Lung microvascular endothelial cell (primary cell): ENCODE measurements around the gene NMU. TPM values are rescaled to one million over a fixed set of nuclear protein-coding genes. Genes with fewer than 3 reads are reported as not detected.
"Not testable (repeated sequence)": the region's sequence is repeated elsewhere in the genome, so short reads cannot be mapped to it uniquely, and the experiment has no call there.

Experiments
- DNase-seq, 2 donors: peaks; one replicate each; pipeline versions ENCODE4 v3.0.0 to v3.0.0-alpha.2; 2010; ENCODE audit warnings: low read depth in 2 of 2
- total RNA-seq: library from RNA; depleted of rRNA; stranded (reverse); fragments of >200 nt; gene quantifications from 2 replicates; pipeline ENCODE4 v1.2.1, GENCODE V29; 2014

The NMU gene
- total RNA-seq, 1 donor from 2014 or later = not detected

DNA sequence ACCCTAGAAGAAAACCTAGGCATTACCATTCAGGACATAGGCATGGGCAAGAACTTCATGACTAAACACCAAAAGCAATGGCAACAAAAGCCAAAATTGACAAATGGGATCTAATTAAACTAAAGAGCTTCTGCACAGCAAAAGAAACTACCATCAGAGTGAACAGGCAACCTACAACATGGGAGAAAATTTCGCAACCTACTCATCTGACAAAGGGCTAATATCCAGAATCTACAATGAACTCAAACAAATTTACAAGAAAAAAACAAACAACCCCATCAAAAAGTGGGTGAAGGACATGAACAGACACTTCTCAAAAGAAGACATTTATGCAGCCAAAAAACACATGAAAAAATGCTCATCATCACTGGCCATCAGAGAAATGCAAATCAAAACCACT, 12.0 kb downstream of the NMU start:
- not testable (repeated sequence) for DNase-seq

DNA sequence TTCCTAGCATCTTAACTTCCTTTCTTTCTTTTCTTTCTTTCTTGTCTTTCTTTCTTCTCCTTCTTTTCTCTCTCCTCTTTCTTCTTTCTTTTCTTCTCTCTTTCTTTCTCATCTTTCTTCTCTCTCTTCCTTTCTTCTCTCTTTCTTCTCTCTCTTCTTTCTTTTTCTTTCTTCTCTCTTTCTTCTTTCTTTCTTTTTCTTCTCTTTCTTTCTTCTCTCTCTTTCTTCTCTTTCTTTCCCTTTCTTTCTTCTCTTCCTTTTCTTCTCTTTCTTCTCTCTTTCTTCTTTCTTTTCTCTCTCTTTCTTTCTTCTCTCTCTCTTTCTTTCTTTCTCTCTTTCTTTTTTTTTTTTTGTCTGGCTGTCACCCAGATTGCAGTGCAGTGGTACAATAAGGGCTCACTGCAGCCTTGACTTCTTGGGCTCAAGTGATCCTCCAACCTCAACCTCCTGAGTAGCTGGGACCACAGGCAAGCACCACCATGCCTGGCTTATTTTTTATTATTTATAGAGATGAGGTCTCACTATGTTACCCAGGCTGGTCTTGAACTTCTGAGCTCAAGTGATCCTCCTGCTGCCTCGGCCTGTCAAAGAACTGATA, 17.5 kb downstream of the NMU start:
- no peak for DNase-seq

DNA sequence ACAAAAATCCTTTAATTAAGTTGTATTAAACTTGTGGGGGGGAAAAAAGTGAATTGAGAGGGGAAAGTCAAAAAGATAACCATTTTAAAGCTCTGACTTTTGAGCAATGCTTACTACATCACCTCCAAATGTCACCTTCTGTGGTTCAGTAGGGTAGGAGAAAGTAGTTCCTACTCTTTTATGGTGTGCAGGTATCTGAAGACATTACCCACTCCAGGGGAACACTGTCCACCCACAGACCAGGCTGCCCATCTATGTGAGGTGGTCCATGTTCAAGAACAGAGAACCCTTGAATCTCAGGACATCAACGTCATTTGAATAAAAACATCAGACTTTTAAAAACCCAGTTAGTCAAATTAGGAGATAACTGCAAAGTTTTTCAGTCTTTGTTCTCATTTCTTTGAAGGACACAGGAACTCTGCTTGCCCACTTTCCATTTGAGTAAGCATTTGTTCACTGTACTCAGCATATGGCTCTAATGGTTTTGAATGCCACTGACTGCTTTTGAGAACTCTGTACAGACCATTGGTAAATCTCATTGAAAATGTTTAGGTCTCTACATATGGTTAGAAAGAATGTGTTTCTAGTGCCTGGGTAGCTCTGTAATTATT, 18.4 kb downstream of the NMU start:
- DNase-seq = no peak

DNA sequence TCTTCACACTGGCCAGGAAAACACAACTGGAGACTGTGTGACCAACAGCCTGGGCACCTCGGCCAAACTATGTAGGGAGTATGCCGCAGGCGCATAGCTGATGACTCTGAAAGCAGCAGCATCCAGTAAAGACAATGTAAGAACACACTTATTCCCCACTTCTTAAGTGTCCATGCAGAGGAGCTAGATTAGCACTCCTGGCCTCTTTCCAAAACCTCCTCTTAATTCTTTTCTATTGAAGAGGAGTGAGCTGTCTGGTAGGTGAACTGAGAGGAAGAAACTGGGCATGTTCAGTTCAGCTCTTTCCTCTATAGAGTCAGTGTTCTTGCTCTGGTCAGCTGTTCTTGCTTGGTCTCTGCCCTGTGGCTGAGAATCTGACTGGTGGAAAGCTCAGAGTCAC, 21.1 kb downstream of the NMU start:
- no peak for DNase-seq

- no peak for DNase-seq
Observed at GRCh38 chr4:55613621-55614020, 22.5 kb downstream of the NMU start.

DNA sequence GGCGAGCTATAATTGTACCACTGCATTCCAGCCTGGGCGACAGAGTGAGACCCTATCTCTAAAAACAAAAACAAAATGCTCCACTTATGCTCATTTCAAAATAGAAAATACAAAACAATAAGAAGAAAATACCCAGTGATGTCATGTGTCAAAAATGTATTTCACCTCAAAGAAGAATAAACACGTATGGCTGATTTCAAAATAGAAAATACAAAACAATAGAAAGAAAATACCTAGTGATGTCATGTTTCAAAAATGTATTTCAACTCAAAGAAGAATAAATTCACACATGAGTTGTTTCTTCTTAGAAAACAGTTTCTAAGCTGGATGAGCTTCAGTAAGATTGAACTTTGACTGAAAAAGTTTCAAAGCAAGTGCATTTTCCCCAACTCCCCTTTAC, 23.8 kb downstream of the NMU start:
- DNase-seq = no peak

GRCh38 chr4:55611358-55612059, 24.6 kb downstream of the NMU start:
- DNase-seq = no peak

DNA sequence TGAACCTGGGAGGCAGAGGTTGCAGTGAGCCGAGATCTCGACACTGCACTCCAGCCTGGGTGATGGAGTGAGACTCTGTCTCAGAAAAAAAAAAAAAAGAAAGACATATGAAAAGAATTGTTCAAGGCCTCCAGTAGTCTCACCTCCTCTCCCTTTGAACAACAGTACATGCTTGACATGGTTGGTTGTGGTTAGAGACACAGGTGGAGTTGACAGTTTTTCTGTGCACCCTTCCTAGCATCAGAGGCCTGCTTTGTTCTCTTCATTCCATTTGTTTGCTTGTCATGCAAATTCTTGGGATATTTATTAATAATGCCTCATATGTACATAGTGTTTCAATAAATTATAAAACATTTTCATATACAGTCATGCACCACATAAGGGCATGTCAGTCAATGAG, 25.7 kb downstream of the NMU start:
- DNase-seq = no peak

DNA sequence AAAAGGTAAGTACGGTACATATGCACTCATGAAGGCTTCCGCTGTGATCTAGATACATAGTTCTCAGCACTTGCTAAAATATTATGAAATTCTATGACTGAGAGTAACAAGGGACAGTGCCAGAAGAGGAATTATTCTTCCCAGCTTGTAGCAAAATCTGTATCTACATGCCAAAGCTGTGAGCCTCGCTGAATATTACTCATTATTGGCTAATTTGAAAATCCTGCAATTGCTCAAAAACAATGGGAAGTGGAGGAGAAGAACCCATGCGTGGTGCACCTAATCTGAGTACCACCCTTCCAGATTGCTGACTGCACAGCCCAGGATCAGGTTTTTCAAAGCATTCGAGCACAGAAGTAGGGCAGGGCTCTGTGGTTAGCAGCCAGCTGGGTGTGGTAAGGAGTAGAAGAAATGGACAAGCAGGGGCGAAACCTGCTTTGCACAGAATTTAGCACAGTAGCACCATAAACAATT, 26.7 kb downstream of the NMU start:
- no peak for DNase-seq

DNA sequence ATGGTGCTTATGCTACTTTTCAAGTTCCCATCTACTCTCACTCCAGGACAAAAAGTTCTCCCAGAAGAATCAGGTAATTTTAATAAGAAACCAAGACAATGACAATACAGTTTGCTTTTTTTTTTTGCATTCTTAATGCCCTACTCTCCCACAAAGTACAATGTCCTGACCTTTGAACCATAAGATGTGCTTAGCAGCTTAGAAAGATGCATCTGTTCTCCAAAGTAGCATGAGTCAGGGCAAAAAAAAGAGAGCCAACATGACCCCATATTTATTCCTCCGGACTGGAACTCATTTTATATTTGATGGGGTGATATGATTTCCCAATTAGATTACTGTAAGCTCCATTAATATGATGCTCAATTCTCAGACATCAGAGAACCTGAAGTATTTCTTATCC, 27.5 kb downstream of the NMU start:
- DNase-seq = no peak

GRCh38 chr4:55604996-55605395, 31.1 kb downstream of the NMU start:
- no peak for DNase-seq

- no peak for DNase-seq
Observed at GRCh38 chr4:55600640-55601039, 35.5 kb downstream of the NMU start.

GRCh38 chr4:55598641-55599040, 37.5 kb downstream of the NMU start:
- DNase-seq = no peak

- no peak for DNase-seq
Observed at GRCh38 chr4:55592014-55592413, 44.1 kb downstream of the NMU start, which contains the start of gene PDCL2. PDCL2 (minus strand) TSS chr4:55592245; CDS start chr4:55592109, 136 bp downstream.

GRCh38 chr4:55588160-55588559, 47.9 kb downstream of the NMU start:
- DNase-seq = no peak

- DNase-seq = not testable (repeated sequence)
Observed at GRCh38 chr4:55582773-55583172, 53.3 kb downstream of the NMU start.

- DNase-seq = no peak
Observed at GRCh38 chr4:55578341-55579010, 57.6 kb downstream of the NMU start.

DNA sequence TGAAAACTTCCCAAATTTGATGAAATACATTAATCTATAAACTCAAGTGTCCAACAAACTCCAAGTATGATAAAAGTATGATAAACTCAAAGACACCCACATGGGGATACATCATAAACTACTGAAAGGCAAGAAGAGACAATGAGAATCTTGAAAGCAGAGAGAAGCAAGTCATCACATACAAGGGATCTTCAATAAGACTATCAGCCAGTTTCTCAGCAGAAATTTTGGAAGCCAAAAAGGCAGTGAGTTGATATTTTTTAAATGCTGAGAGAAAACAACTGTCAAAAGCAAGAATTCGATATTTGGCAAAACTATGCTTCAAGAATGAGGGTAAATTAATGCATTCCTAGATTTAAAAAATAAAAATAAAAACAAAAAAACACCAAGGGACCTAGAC, 60.6 kb downstream of the NMU start:
- DNase-seq = no peak

GRCh38 chr4:55574252-55574651, 61.8 kb downstream of the NMU start:
- no peak for DNase-seq

GRCh38 chr4:55571806-55572205, 64.3 kb downstream of the NMU start:
- DNase-seq = no peak

GRCh38 chr4:55568905-55569504, 67.1 kb downstream of the NMU start:
- DNase-seq = no peak

DNA sequence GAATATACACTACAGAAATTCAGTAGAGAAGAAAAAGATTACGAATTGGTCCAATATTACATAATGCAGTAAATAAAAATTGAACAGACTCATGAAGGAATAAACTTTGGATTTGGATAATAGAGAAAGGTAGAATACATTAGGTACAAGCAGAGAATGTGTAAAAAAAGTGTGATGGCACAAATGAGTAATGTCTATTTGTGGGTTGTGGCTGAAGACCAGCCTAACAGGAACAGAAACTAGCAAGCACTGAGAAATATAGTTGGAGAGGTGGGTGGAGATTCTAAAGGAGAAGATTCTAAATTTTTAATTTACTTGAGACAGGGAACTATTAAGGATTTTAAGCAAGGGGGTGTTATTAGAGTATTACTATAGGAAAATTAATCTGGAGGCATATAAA, 74.2 kb downstream of the NMU start:
- DNase-seq = no peak
